OCI-M1 (cell line): ENCODE measurements around the gene AHSG.
"Not testable (repeated sequence)": the region's sequence is repeated elsewhere in the genome, so short reads cannot be mapped to it uniquely, and the experiment has no call there.

Experiments
- DNase-seq: peaks from one replicate; lab custom pipeline; 2025; lab: John Stamatoyannopoulos, UW

Gene AHSG

GRCh38 chr3:186618318-186618938 is 5.6 kb downstream of the AHSG start:
- no peak for DNase-seq

- DNase-seq: no peak
Observed at GRCh38 chr3:186619787-186620212, 6.9 kb downstream of the AHSG start.

GRCh38 chr3:186620213-186621092 is 7.6 kb downstream of the AHSG start:
- DNase-seq: no peak

DNA sequence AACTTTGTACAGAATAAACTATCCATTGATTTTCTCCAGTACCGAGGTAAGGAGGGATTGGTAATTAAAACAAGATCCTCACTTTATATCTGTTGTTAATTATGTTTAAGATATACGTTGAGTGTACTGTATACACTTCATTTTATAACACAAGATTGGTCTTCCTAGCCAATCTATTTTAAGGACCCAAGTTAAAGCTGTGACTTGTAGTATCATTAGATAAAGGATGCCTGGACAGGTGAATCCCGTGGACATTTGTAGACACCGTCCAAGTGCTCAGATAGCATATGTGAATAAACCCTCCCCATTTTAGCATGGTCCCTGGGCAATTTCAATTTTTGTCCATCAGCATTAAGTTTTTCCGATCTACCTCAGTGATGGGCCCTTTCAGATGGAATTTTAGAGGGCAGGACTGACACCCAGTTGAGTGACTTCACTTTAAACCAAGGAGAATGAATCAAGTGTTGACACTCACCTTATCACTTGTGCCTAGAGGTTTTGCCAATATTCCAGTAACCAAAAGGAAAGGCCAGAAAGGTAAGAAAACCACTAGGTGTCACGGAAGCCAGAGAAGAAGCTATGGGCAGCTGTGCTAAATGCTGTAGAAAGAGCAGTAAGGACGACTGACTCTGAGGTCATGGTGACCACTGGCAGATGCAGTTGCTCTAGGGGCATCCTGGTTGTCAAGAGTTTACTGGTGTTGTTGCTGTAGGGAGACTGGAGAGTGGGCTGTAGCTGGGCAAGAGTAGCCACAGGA is 9.2 kb downstream of the AHSG start:
- no peak for DNase-seq

DNA sequence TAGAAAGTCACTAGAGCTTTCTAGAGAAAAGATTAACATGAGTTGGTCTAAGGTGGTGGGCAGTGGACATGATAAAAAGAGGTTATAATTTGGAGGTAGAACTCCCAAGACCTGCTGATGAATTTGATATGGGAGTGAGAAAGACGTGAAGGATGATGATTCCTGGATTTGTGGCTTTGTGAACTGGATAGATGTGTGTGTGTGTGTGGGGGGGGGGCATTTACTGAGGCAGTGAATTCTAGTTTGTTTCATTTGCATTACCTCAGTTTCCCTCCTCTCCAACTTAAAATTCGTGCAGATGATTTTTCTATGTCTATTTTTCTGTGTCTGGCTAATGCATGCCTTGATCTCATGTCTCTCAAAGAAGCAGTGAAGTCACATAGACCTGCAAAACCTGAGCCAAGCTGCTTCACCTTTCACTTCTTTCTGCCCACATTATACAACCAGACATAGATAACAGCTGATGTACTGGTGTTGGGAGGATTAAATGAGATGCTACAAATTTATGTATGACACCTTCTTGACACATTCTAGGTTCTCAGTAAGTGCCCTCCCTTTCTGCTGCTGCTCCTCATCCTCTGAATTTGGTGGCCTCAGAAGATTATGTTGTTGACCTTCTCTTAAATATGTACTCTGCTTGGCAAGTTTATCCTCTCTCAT is 9.9 kb downstream of the AHSG start:
- no peak for DNase-seq

DNA sequence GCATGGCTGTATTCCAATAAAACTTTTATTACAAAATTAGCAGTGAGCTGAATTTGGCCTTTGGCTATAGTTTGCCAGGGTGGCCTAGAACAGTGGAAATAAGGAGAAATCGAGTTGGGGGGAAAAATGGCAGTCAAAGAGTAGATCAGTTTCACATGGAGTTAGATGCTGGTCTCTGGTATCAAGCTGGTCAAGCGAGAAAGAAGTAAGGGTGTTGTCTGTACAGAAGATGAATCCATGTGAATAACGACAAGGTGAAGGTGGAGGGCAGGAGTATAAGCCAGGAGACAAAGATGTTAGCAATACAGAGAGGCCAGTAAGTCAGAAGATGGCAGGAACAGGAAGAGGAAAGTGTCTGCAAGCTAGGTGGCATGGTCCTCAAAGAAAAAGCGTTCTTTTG is 11.7 kb downstream of the AHSG start:
- DNase-seq: no peak

- DNase-seq: no peak
Observed at GRCh38 chr3:186625600-186626042, 12.8 kb downstream of the AHSG start.

DNA sequence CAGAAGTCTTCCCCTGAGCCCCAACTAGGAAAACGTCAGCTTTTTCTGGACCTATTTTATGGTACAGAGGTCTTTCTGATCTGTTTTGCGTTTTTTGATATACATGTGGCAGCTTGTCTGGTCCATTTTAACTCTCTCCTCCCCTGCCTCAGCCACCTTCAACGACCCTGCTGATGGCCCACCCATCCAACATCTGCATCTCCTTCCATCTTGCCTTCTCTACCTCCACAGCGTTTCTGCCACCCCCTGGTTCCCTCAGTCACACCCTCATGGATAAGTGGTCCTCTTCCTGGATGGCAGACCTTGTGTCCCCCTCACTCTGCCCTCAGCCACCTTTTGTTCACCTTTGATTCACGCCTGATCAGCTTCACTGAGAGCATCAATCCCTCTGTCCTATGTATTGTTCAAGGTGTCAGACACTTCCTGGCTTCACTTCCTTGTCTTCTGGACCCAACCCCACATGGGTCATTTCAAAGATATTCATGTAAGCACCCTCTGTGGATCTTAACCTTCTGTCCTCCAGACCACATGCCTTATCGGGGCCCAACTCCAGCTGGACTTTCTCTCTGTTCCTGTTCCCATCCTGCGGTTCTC is 13.5 kb downstream of the AHSG start:
- no peak for DNase-seq

- DNase-seq: no peak
Observed at GRCh38 chr3:186627852-186628414, 15.1 kb downstream of the AHSG start.

DNA sequence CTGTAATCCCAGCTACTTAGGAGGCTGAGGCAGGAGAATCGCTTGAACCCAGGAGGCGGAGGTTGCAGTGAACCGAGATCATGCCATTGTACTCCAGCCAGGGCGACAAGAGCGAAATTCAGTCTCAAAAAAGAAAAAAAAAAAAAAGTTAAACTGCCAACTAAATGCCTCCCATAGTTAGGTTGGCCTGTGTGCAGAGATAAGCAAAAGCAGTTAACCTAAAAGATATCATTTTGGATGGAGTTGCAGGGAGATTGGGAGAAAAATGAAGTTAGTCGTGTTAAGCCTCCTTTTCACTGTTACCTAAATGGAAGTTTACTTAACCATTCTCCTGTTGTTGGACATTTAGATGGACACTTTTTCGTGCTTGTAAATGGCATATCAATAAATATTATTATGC is 15.9 kb downstream of the AHSG start:
- peak; percentile 1 for DNase-seq

DNA sequence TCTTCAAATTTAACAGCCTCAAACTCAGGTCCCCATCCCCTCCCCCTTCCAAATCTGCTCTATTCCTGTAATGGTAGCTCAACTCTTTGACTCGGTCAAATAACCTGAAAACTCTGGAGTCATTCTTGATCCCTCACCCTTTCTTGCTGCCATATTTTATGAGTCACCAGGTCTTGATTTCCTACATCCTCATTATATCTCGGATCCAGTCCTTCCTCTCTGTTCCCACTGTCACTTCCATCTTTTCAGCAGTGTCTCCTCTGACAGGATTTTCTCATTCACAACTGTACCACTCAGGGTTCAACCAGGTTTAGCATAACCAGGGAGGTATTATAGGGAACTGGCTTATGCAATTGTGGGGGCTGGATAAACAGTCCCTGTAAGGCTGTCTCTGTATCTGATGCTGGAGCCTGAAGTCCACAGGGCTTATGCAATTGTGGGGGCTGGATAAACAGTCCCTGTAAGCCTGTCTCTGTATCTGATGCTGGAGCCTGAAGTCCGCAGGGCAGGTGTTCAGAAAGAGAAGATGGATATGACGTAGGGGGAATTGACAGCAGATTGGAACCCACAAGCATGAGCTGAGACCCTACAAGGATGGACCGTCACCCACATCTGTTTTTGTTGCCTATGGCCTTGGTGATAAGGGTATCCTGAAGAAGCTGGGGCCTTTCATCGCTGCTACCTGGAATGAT is 18.2 kb downstream of the AHSG start:
- DNase-seq: peak; percentile 4

GRCh38 chr3:186633481-186633880 is 20.6 kb downstream of the AHSG start:
- no peak for DNase-seq

DNA sequence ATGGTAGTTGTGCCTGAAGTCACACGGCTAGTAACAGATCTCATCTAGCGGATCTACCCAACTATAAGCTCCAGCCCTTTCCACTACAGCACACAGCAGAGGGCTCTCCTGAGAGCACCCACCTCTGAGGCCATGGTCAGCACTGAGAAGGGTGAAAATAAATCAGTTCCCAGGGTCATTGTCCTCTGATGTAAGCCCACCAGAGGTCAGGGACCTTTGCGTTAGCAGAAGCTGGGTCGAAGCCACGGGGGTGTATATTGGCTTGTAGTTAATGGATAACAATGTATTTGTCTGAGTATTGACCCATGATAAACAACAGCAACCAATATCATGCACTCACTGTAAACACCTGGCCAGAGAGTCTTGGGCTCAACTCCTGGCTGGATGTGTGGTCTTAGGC is 21.3 kb downstream of the AHSG start:
- not testable (repeated sequence) for DNase-seq

DNA sequence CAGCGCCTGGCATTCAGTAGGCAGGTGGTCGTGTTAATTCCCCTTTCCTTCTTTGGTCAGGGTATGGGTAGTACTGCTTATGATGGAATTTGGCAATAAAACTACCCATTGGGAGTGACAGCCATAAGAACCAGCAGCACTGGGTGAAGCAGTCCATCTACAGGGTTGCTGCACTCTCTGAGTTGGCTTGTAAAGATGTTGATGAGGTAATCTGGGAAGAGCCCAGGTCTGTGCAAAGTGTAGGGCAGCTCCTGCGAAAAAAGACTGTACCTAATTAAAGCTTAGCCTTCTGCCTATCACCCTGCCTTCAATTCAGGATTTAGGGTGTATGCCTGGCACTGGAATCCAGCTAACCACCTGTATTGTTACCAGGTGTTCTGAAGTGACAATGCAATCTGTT is 22.7 kb downstream of the AHSG start:
- DNase-seq: no peak

DNA sequence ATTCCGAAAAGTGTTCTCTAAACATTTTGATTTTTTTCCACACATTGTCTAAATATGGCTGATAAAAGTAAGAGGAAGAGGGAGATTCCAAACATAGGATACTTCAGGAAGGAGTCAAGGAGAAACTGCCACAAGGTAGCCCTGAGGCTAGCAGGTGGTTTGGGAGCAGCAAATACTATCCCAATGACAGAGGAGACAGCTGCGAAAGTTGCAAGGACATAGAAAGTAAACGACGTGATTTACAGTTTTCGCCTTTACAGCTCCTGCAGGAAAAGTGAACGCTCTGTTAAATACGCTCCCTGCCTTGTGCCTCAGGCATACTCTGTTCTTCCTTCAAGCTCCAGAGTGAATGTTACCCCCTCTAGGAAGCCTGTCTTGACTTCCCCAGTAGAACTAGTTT is 23.7 kb downstream of the AHSG start:
- no peak for DNase-seq

DNA sequence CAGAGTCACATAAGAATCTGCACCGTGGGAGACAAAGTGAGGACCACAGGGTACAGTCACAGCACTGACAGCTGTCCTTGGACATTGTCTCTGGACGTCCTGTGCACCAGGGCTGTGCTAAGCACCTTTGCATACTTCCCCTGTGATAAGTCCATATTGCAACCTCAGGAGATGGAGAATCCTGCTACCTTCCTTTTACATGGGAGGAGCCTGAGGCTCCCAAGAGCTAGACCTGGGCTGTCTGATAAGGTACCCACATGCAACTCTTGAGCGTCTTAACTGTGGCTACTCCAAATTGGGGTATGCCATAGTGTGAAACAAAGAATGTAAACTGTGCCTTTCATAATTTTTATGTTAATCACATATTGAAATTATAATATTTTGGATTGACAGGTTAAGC is 24.8 kb downstream of the AHSG start:
- DNase-seq: no peak

GRCh38 chr3:186638259-186638658 is 25.4 kb downstream of the AHSG start:
- DNase-seq: no peak

DNA sequence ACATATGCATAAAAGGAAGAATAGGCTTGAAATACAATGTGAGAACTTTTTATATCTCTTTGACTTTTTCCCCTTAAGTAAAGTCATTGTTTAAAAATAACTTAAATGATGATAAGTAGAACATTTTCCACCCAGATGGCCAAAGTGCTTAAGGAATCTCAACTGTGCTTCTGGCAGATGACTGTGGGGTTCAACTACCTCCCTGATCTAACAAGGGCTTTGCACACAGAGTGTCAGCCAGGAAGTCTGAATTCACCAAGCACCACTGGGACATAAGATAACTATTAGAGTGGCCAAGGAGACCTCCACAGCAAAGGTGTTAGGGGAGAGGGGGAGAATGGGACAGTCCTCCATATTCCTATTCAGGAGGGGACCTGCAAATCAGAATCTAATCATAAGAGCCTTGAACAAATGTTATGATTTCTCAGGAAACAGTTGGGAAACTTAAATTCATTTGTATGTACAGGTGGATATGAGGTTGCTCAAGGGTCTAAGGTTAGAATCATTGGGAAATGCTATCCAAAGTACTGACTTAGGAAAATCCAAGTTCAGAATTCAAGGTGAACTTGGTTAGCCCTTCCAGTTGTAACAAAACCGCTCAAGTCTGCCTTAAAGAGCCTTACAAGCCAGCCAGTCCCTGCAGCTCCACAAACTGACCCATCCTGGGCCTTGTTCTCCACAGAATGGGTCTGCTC is 27.1 kb downstream of the AHSG start, which contains the start of gene FETUB:
Gene FETUB (plus strand): TSS at position 622 of the 695 bp plus-strand sequence. CDS start 62 bp downstream, at position 684.
- no peak for DNase-seq

DNA sequence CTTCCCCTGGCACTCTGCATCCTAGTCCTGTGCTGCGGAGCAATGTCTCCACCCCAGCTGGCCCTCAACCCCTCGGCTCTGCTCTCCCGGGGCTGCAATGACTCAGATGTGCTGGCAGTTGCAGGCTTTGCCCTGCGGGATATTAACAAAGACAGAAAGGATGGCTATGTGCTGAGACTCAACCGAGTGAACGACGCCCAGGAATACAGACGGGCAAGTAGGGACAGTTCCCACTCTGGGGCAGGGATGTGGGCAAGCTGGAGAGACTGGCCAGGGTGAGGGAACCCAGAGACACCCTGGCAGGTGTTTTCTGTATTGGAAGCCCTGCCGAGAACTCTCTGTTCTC is 27.6 kb downstream of the AHSG start:
- no peak for DNase-seq

GRCh38 chr3:186640929-186641328 is 28.1 kb downstream of the AHSG start:
- no peak for DNase-seq
